Measurements from ENCODE around the gene HDAC3. TPM values are rescaled to one million over a fixed set of nuclear protein-coding genes. Genes with fewer than 3 reads are reported as not detected.

HDAC3 gene
- total RNA-seq, 4 donors from 2014 or later, result 44.2 to 62.7 (median 54.6) TPM

DNA sequence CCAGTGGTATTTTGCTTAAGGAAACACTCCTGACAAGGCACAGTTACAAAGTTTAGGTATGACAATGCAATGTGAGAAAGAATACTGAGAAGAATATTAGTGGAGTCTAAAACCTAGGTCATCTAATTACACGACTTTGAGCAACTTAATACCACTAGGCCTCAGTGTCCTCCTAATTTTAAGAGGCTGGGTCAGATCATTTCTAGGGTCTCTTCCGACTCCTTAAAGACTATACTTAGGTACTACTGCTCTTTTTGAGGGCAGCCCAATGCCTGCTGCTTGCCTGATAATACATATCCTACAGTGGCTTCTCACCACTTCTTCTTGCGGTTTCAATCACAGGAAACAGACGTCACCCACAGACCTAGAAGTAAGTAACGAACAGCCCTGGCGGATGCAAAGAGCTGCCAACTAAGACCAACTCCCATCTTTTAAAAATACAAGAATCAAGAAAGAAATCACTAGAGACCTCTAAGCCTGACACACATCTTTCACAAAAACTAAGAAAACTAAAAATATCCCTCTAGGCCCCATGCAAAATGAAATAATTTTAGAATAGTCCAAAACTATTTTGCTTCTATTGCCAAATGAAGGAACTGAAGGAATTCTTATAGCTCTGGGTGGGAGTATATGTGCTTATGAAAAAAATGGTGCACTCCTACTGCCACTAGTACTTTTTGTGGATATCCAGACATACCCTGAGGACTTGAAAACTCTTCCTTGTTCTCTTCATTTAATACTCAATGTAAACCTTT, 30.9 kb downstream of the HDAC3 start:
- peak in 1 of 2 donors; percentile 13 for DNase-seq
- TF ChIP-seq POLR2A (IDR thresholded peaks at IDR 0.05), result no peak
- TF ChIP-seq, protein P1, sequence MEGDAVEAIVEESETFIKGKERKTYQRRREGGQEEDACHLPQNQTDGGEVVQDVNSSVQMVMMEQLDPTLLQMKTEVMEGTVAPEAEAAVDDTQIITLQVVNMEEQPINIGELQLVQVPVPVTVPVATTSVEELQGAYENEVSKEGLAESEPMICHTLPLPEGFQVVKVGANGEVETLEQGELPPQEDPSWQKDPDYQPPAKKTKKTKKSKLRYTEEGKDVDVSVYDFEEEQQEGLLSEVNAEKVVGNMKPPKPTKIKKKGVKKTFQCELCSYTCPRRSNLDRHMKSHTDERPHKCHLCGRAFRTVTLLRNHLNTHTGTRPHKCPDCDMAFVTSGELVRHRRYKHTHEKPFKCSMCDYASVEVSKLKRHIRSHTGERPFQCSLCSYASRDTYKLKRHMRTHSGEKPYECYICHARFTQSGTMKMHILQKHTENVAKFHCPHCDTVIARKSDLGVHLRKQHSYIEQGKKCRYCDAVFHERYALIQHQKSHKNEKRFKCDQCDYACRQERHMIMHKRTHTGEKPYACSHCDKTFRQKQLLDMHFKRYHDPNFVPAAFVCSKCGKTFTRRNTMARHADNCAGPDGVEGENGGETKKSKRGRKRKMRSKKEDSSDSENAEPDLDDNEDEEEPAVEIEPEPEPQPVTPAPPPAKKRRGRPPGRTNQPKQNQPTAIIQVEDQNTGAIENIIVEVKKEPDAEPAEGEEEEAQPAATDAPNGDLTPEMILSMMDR (IDR thresholded peaks at IDR 0.05), result no peak
- Histone ChIP-seq H3K36me3 (no peaks in the 10 kb centered on the region), H3K27me3 (no peaks in the 10 kb centered on the region), H3K9me3 (no peaks in the 10 kb centered on the region), H3K4me3 (replicated peaks in 1 of 3) (no peak overlapping the region), H3K27ac (peak overlapping the region; percentile 22 to 55 (median 48)), H3K4me1 (peaks cover 8 to 23% of the 10 kb centered on the region in 2 donors)
- intact Hi-C loops (cut with DNase I), result no loop called here
- WGBS, 2 donors, result 56 to 72% methylated on average over 6 of the region's 6 CpGs

DNA sequence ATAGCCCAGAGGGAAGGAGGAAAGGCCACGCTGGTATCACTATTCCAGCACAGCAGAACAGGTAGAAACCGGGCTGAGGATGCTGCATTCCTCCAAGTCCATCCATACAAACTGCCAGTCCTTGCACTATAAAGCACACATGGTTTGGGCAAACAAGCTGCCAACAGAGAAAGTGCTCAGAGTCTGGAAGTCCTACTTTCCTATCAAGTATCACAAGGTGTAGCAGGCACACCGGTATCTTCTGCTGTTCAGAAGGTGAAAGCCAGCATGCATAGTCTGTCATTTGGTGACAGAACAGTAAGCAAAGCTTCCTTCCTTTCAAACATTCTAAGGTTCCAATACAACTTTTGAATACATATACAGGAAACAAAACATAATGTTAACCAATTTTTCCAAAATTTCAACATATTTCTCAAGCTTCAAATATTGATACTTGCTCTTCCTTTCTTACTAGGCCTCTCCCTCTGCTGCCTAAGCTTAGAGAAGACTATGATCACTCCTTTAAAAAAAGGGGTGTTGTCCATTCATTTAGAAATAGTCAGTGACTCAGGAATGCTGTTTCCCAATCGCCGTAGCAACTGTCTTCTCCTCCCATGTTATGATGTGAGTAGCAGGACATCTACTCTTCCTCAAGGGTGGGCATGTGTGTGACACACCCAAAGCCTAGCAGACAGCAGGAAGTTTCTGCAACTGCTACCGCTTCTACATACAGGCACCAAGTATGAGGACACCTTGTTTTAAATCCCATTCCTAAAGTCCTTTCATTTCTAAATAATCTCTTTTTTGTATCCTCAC, 32.5 kb downstream of the HDAC3 start:
- peaks cover 8 to 23% of the 10 kb centered on the region in 2 donors for H3K4me1 ChIP-seq

DNA sequence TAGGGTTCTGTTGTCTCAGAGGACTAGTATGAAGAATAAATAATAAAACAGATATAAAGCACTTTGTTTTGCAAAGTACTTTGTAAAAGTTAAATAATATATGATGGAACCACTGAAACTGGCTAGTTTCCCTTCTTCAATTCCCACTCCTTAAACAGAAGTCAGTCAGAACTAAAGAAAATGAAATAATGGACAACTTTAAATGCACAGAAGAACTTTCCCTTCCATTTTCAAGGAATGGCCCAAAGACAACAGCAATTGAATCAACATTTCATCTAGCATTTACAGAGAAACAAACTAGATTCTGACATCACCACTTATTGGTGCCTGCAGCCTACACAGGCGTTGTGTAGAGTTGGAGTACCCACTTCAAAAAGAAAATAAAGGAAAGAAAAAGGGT, 34.0 kb downstream of the HDAC3 start:
- H3K4me1 ChIP-seq, result peaks cover 8 to 23% of the 10 kb centered on the region in 2 donors
- H3K27ac ChIP-seq, result no peak overlapping the region
- H3K27me3 ChIP-seq, result no peaks in the 10 kb centered on the region
- no peak for DNase-seq
- no peaks in the 10 kb centered on the region for H3K9me3 ChIP-seq
- intact Hi-C loops (cut with DNase I), result no loop called here
- WGBS, 2 donors, result 47 to 51% methylated on average over 1 of the region's 1 CpG
- H3K4me3 ChIP-seq (replicated peaks in 1 of 3), result no peak overlapping the region
- no peak for TF ChIP-seq POLR2A (IDR thresholded peaks at IDR 0.05)
- TF ChIP-seq, protein P1 (IDR thresholded peaks at IDR 0.05), result no peak
- H3K36me3 ChIP-seq, result no peaks in the 10 kb centered on the region

More for the DNA sequence above, 32.5 kb downstream of the HDAC3 start:
- H3K27me3 ChIP-seq, result no peaks in the 10 kb centered on the region
- no peaks in the 10 kb centered on the region for H3K36me3 ChIP-seq
- TF ChIP-seq POLR2A (IDR thresholded peaks at IDR 0.05), result no peak
- TF ChIP-seq, protein P1 (IDR thresholded peaks at IDR 0.05), result no peak
- H3K9me3 ChIP-seq, result no peaks in the 10 kb centered on the region
- no peak overlapping the region for H3K4me3 ChIP-seq (replicated peaks in 1 of 3)
- intact Hi-C loops (cut with DNase I), result no loop called here
- 54 to 66% methylated on average over 6 of the region's 6 CpGs for WGBS, 2 donors
- peak; percentile 14 to 18 for DNase-seq
- peak overlapping the region in 1 of 3 donors; percentile 15 for H3K27ac ChIP-seq

DNA sequence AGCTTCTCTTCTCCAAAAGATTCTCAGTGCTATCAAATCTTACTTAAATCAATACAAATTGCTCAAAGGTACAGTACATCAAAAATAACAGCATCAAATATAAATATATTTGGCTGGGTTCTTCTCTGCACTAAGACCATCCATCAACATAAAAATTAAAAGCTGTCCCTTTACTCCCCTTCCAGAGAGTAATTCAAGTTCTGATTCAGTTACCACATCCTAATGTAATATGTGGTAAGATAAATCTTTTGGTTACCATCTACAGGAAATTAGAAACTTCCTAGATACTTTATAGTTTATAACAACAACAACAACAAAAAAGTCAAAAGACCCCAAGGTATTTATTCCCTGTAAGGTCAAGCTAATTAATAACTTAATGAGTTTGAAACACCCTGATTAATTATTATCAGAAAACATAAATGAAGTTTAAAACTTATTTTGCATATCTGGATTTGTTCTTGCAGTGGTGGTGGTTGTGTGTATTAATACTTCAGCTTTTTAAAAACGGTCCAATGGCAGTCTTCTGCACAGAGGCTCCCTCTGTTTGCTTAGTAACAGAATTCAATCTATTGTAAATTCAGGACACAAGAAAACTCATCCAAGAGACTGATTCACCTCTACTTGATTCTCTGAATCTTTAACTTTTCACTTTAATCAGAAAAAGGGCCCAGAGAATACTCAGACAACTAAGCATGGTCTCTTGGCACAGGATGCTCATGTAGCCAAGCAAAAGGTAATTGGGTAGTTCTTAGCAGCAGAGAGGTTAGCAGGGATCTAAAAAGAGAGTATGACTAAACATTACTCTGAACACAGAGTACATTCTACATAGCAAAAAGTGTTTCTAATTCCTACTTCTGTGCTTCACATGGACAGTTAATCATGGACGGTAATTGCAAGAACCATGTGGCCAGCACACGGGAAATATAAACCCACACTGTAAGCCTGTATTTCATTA, 38.0 kb downstream of the HDAC3 start:
- DNase-seq, result no peak
- Histone ChIP-seq H3K4me3 (replicated peaks in 1 of 3) (no peak overlapping the region), H3K27me3 (no peaks in the 10 kb centered on the region), H3K36me3 (no peaks in the 10 kb centered on the region), H3K27ac (no peak overlapping the region), H3K9me3 (no peaks in the 10 kb centered on the region), H3K4me1 (peaks cover under 1 to 4% of the 10 kb centered on the region in 2 donors)
- WGBS, 2 donors, result 65 to 75% methylated on average over 3 of the region's 3 CpGs
- intact Hi-C loops (cut with DNase I), result no loop called here
- no peak for TF ChIP-seq POLR2A (IDR thresholded peaks at IDR 0.05)
- TF ChIP-seq, protein P1 (IDR thresholded peaks at IDR 0.05), result no peak

Measured in thyroid gland (tissue), 4 donors.